Endothelial cell of umbilical vein (primary cell): ENCODE data around the gene SHISA2. TPM values are rescaled to one million over a fixed set of nuclear protein-coding genes. Genes with fewer than 3 reads are reported as not detected.

Source experiments
- BruUV-seq: library from RNA; stranded (reverse); fragments of 400-500 nt; replicated peaks from 2 replicates; lab custom pipeline; 2021; lab: Mats Ljungman, UMichigan
- CTCF ChIA-PET: fragments of 300-600, 350-600 bp; sonication (Branson Sonifier 250); formaldehyde crosslinking; loops from one replicate; lab custom pipeline; 2021; ENCODE audit warnings: antibody characterized with exemption, inconsistent platforms; lab: Charles Lee
- POLR2A ChIA-PET: fragments of 300-600, 350-600 bp; sonication (Branson Sonifier 250); formaldehyde crosslinking; loops from one replicate; lab custom pipeline; 2021; ENCODE audit warnings: antibody characterized with exemption, inconsistent platforms; lab: Charles Lee
- DNase-seq: peaks from one replicate; pipeline ENCODE4 v3.0.0-alpha.2; 2011; ENCODE audit warnings: low read depth, low spot score
- FAIRE-seq: peaks from 2 replicates; lab custom pipeline; 2011; peaks lifted over from hg19 to GRCh38; lab: Jason Lieb, UNC
- H2AFZ ChIP-seq: 2 replicates; pipeline ENCODE4 v1.6.0; 2012; ENCODE audit warnings: low read depth, low read length, control low read depth, inconsistent platforms
- H3K27ac ChIP-seq: 2 replicates; pipeline ENCODE4 v1.5.1; 2011; ENCODE audit warnings: low read depth, mild to moderate bottlenecking, control low read depth, low read length, moderate library complexity; ENCODE audit not compliant: insufficient read depth
- H3K27me3 ChIP-seq, 2 experiments: 2 replicates each; pipeline versions ENCODE4 v1.6.0 to v1.6.1; 2011; ENCODE audit warnings: low read length in 2 of 2, mixed read lengths in 1 of 2; ENCODE audit not compliant: control insufficient read depth in 2 of 2, insufficient read depth in 2 of 2
- H3K36me3 ChIP-seq, 2 experiments: 2 replicates in 1 of 2; 3 replicates in 1 of 2; pipeline ENCODE4 v1.5.1; 2011; ENCODE audit warnings: low read length in 2 of 2, mild to moderate bottlenecking in 1 of 2, moderate library complexity in 1 of 2; ENCODE audit not compliant: control insufficient read depth in 2 of 2, insufficient read depth in 2 of 2; ENCODE audit errors: extremely low read depth in 1 of 2
- H3K4me1 ChIP-seq: 3 replicates; pipeline ENCODE4 v1.5.1; 2011; ENCODE audit warnings: mild to moderate bottlenecking, low read length; ENCODE audit not compliant: control insufficient read depth, insufficient read depth; ENCODE audit errors: extremely low read depth
- H3K4me2 ChIP-seq: 2 replicates; pipeline ENCODE4 v1.6.1; 2011; ENCODE audit warnings: low read length, control low read depth, mixed read lengths; ENCODE audit not compliant: insufficient read depth
- H3K4me3 ChIP-seq, 3 experiments: fragments of 200-600 bp in 1 of 3; sonication (generic), shearing (Covaris generic) in 1 of 3; replicated peaks in 1 of 3; 2 replicates each; pipeline ENCODE4 v1.5.1; 2011 to 2016; ENCODE audit warnings: control low read depth in 3 of 3, low read length in 3 of 3, mild to moderate bottlenecking in 2 of 3, inconsistent platforms in 1 of 3, low read depth in 1 of 3, moderate library complexity in 1 of 3; ENCODE audit not compliant: insufficient read depth in 1 of 3
- H3K79me2 ChIP-seq: 2 replicates; pipeline ENCODE4 v1.6.0; 2012; ENCODE audit warnings: low read length, inconsistent platforms; ENCODE audit not compliant: control insufficient read depth, insufficient read depth
- H3K9ac ChIP-seq: replicated peaks from 2 replicates; pipeline ENCODE3; 2011; ENCODE audit warnings: low read length, control low read depth; ENCODE audit not compliant: insufficient read depth; ENCODE audit errors: extremely low read depth
- H3K9me1 ChIP-seq: replicated peaks from 3 replicates; pipeline ENCODE4 v1.6.0; 2011; ENCODE audit warnings: mild to moderate bottlenecking, low read length; ENCODE audit not compliant: control insufficient read depth, insufficient read depth; ENCODE audit errors: extremely low read depth
- H3K9me3 ChIP-seq: replicated peaks from 2 replicates; pipeline ENCODE4 v1.5.1; 2012; ENCODE audit warnings: low read length, inconsistent platforms; ENCODE audit not compliant: control insufficient read depth, insufficient read depth
- H4K20me1 ChIP-seq: replicated peaks from 2 replicates; pipeline ENCODE3; 2011; ENCODE audit warnings: mild to moderate bottlenecking, low read length; ENCODE audit not compliant: control insufficient read depth, insufficient read depth; ENCODE audit errors: extremely low read depth
- CTCF ChIP-seq, 2 donors: IDR thresholded peaks; 1 replicate in 1 of 2; 2 replicates in 1 of 2; pipeline ENCODE4 v1.5.1; 2011; ENCODE audit warnings: low read length in 2 of 2, mild to moderate bottlenecking in 2 of 2, moderate library complexity in 2 of 2, control low read depth in 1 of 2, inconsistent platforms in 1 of 2, low read depth in 1 of 2; ENCODE audit not compliant: insufficient read depth in 1 of 2; ENCODE audit errors: extremely low read depth in 1 of 2
- GATA2 ChIP-seq: IDR thresholded peaks from 2 replicates; pipeline ENCODE4 v1.7.0; 2011; ENCODE audit warnings: low read depth, mild to moderate bottlenecking, moderate library complexity, mixed read lengths, low read length; ENCODE audit not compliant: insufficient read length, insufficient read depth
- JUN ChIP-seq: IDR thresholded peaks from 2 replicates; pipeline ENCODE4 v1.6.1; 2011; ENCODE audit warnings: borderline replicate concordance, low read depth; ENCODE audit not compliant: insufficient read length, insufficient read depth
- MAX ChIP-seq: IDR thresholded peaks from 2 replicates; pipeline ENCODE4 v1.6.1; 2011; ENCODE audit not compliant: insufficient read depth, insufficient read length
- dilution Hi-C: fragments of 300-500 bp; cut with MboI; formaldehyde crosslinking; loops from one replicate; pipeline ENCODE4 v1.15.0; 2019; ENCODE audit warnings: low sequenced_read_pairs; ENCODE audit not compliant: extremely low pct_ligation_motif_present
- intact Hi-C: fragments of 100-400 bp; cut with micrococcal nuclease; formaldehyde crosslinking; loops from one replicate; pipeline ENCODE4 v1.10.0; 2022
- polyA plus RNA-seq, 4 experiments: library from polyadenylated mRNA; depleted of rRNA in 3 of 4; stranded (reverse) in 3 of 4; unstranded in 1 of 4; fragments of >200 nt; gene quantifications; 2 replicates each; pipeline versions ENCODE4 v1.2.1 to v1.2.3, GENCODE V29; 2011 to 2012; ENCODE audit warnings: missing spikeins in 1 of 4
- total RNA-seq: library from RNA; stranded (reverse); gene quantifications from 2 replicates; pipeline ENCODE4 v1.2.3, GENCODE V29; 2021

SHISA2 gene
- total and polyA plus RNA-seq, 2 donors (not counting 3 experiments of a cell fraction or from before 2014, with no cell fraction given) = 1.5 to 2.5 TPM

- peaks cover 8 to 9% of the 10 kb centered on the region in 2 experiments for H3K27me3 ChIP-seq
- H3K36me3 ChIP-seq = no peaks in the 10 kb centered on the region
- peaks cover 19% of the 10 kb centered on the region for H3K4me1 ChIP-seq
- dilution Hi-C loops (no loop called here), intact Hi-C loops (loop anchor here (1.0 kb wide), 2 partner anchors 35 to 73 kb away; no protein-coding TSS in a partner anchor)
- H2AFZ ChIP-seq = peak overlapping the region; percentile 92
- FAIRE-seq (peak; percentile 15), DNase-seq (peak; percentile 42)
- no TSS peak for BruUV-seq
- peak overlapping the region; percentile 35 for H3K9ac ChIP-seq
- no peak for TF ChIP-seq GATA2
- TF ChIP-seq CTCF (IDR thresholded peaks at IDR 0.05; ENCODE audit: extremely low read depth in 1 of 2, insufficient read depth in 1 of 2, low read depth in 1 of 2, low read length in 2 of 2) = peak in 1 of 2 donors; percentile 1
- no peak for TF ChIP-seq MAX
- no peak for TF ChIP-seq JUN
- peaks cover 38% of the 10 kb centered on the region for H3K79me2 ChIP-seq
- H3K9me1 ChIP-seq = no peaks in the 10 kb centered on the region
- ChIA-PET CTCF (interaction anchor here (1.0 to 2.4 kb wide), 11 partner anchors 11 to 648 kb away, joined by 3 to 8 read pairs (median 4); no protein-coding TSS in a partner anchor), POLR2A (no interaction called here)
- H3K27ac ChIP-seq = peak overlapping the region; percentile 11
- H3K4me2 ChIP-seq = peak overlapping the region; percentile 75
- H4K20me1 ChIP-seq = peaks cover 3% of the 10 kb centered on the region
- peak overlapping the region; percentile 42 to 89 (median 50) for H3K4me3 ChIP-seq
- no peaks in the 10 kb centered on the region for H3K9me3 ChIP-seq
Measured at GRCh38 chr13:26050568-26051230, 1.1 kb downstream of the SHISA2 start.
